H1 (cell line): Measurements from ENCODE around the gene LYZL4. TPM values are rescaled to one million over a fixed set of nuclear protein-coding genes. Genes with fewer than 3 reads are reported as not detected.

ENCODE experiments used
- ATF2 ChIP-seq: IDR thresholded peaks from 2 replicates; pipeline ENCODE4 v1.6.1; 2012; ENCODE audit warnings: low read length, inconsistent platforms
- CHD7 ChIP-seq: fragments of 300-600 bp; sonication (generic); IDR thresholded peaks from 2 replicates; pipeline ENCODE4 v1.7.1; 2012; ENCODE audit warnings: low read length, moderate library complexity, mild to moderate bottlenecking, inconsistent platforms; ENCODE audit not compliant: insufficient replicate concordance
- EZH2 ChIP-seq: fragments of 200-600 bp; sonication (generic); IDR thresholded peaks from 2 replicates; pipeline ENCODE4 v1.7.1; 2012; ENCODE audit warnings: low read depth, mild to moderate bottlenecking, moderate library complexity, low read length, inconsistent platforms; ENCODE audit not compliant: severe bottlenecking
- JUND ChIP-seq: IDR thresholded peaks from 2 replicates; pipeline ENCODE4 v1.6.1; 2011; ENCODE audit warnings: mild to moderate bottlenecking, improper control_type of control experiment, low read length
- MAFK ChIP-seq: IDR thresholded peaks from 2 replicates; pipeline ENCODE4 v1.6.1; 2012; ENCODE audit warnings: low read depth, mild to moderate bottlenecking, improper control_type of control experiment, low read length
- RFX5 ChIP-seq: IDR thresholded peaks from 2 replicates; pipeline ENCODE4 v1.6.1; 2011; ENCODE audit warnings: low read depth, low read length, improper control_type of control experiment, borderline replicate concordance
- RNF2 ChIP-seq: fragments of 200-900, 300-1000 bp; sonication (generic); IDR thresholded peaks from 2 replicates; pipeline ENCODE4 v1.7.1; 2016; ENCODE audit warnings: borderline replicate concordance, low read depth, mild to moderate bottlenecking, antibody characterized with exemption, low read length; ENCODE audit not compliant: poor library complexity, severe bottlenecking; ENCODE audit errors: missing control alignments
- SAP30 ChIP-seq: fragments of 300-600 bp; sonication (generic); IDR thresholded peaks from 2 replicates; pipeline ENCODE4 v1.7.1; 2012; ENCODE audit warnings: low read length, moderate library complexity, mild to moderate bottlenecking, inconsistent platforms; ENCODE audit not compliant: insufficient read depth, insufficient replicate concordance
- polyA plus RNA-seq, 7 experiments: library from polyadenylated mRNA; depleted of rRNA in 3 of 7; stranded (reverse) in 5 of 7; unstranded in 2 of 7; fragments of >200 nt in 5 of 7; fragments of 200-250 nt in 2 of 7; gene quantifications; 1 replicate in 5 of 7; 2 replicates in 1 of 7; 4 replicates in 1 of 7; pipeline versions ENCODE4 v1.2.1 to v1.2.3, GENCODE V29; 2011 to 2013; ENCODE audit warnings: missing spikeins in 2 of 7, mixed read lengths in 2 of 7
- total RNA-seq: library from RNA; stranded (reverse); fragmentation: NEBNext Ultra II Directional; extraction: Animal tissue kit (Norgen Biotek cat#: 25700); gene quantifications from 2 replicates; pipeline ENCODE4 v1.2.1, GENCODE V29; 2021

The LYZL4 gene
- total and polyA plus RNA-seq, 2 of the 8 experiments (the other 6 are each of a cell fraction or from before 2014, with no cell fraction given): not detected

GRCh38 chr3:42447481-42447880 is 37.1 kb upstream of the LYZL4 start (continued):
- TF ChIP-seq CHD7: no peak
- TF ChIP-seq RNF2: no peak
- TF ChIP-seq SAP30: no peak
- TF ChIP-seq MAFK: no peak
- TF ChIP-seq JUND: no peak
- no peak for TF ChIP-seq RFX5
- no peak for TF ChIP-seq ATF2
- no peak for TF ChIP-seq EZH2
